Skeletal muscle satellite cell (primary cell): Measurements from ENCODE around the gene OSM.
A peak's percentile ranks its signal among the peaks of the same experiment; 100 is the strongest.
"Not testable (repeated sequence)": the region's sequence is repeated elsewhere in the genome, so short reads cannot be mapped to it uniquely, and the experiment has no call there.

Source experiments
- H3K27me3 ChIP-seq: 2 replicates; pipeline ENCODE4 v1.7.0; 2013; ENCODE audit warnings: low read length; ENCODE audit not compliant: control insufficient read depth, insufficient read depth
- H3K36me3 ChIP-seq: 2 replicates; pipeline ENCODE4 v1.7.0; 2013; ENCODE audit warnings: mild to moderate bottlenecking, control low read depth, low read length; ENCODE audit not compliant: insufficient read depth
- H3K4me1 ChIP-seq: 2 replicates; pipeline ENCODE4 v1.7.0; 2013; ENCODE audit warnings: low read length; ENCODE audit not compliant: control insufficient read depth, insufficient read depth
- H3K4me2 ChIP-seq: 2 replicates; pipeline ENCODE4 v1.7.0; 2013; ENCODE audit warnings: mild to moderate bottlenecking, low read length
- H3K4me3 ChIP-seq: 2 replicates; pipeline ENCODE4 v1.7.0; 2013; ENCODE audit warnings: low read length
- H3K9ac ChIP-seq: 2 replicates; pipeline ENCODE4 v1.7.0; 2013; ENCODE audit warnings: mild to moderate bottlenecking, low read depth, low read length, moderate library complexity
- H3K9me3 ChIP-seq: replicated peaks from 2 replicates; pipeline ENCODE4 v1.7.0; 2013; ENCODE audit warnings: mild to moderate bottlenecking, control low read depth, low read length

The OSM gene

DNA sequence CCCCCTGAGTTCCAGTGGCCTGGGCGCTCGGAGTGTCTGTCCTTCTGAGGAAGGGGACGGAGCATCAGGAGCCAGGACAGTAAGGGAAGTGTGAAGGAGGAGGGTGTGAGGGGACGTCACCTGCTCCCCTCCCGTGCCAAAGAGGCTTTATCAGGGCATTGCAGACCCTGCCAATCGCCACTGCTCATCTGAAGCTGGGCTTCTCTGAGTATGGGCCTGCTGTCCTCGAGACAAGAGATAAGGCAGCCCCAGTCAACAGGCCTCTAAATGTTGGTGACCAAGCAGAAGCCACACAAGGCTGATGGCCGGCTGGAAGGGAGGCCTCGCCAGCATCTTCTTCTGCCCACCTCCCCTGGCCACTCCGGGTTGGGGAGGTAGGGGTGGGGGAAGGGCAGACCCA lies 49.9 kb downstream of the OSM start:
- Histone ChIP-seq H3K27me3 (no peaks in the 10 kb centered on the region), H3K4me3 (no peak overlapping the region), H3K9me3 (no peaks in the 10 kb centered on the region), H3K9ac (no peak overlapping the region), H3K36me3 (no peaks in the 10 kb centered on the region), H3K4me1 (peaks cover 29% of the 10 kb centered on the region), H3K4me2 (no peak overlapping the region)

DNA sequence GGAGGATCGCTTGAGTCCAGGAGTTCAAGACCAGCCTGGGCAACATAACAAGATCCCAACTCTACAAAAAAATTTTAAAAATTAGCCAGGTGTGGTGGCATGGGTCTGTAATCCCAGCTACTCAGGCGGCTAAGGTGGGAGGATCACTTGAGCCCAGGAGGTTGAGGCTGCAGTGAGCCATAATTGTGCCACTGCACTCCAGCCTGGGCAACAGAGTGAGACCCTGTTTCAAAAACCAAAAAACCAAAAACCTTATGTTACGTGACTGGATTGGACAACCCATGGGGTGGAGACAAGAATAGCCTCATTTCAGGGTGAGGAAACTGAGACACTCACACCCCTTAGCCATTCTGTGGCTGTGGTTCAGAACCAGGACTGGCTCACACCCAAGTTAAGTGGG lies 50.4 kb downstream of the OSM start:
- H3K4me1 ChIP-seq: peaks cover 32% of the 10 kb centered on the region
- not testable (repeated sequence) for H3K36me3 ChIP-seq, H3K9me3 ChIP-seq, H3K4me3 ChIP-seq, H3K4me2 ChIP-seq, H3K27me3 ChIP-seq, H3K9ac ChIP-seq

DNA sequence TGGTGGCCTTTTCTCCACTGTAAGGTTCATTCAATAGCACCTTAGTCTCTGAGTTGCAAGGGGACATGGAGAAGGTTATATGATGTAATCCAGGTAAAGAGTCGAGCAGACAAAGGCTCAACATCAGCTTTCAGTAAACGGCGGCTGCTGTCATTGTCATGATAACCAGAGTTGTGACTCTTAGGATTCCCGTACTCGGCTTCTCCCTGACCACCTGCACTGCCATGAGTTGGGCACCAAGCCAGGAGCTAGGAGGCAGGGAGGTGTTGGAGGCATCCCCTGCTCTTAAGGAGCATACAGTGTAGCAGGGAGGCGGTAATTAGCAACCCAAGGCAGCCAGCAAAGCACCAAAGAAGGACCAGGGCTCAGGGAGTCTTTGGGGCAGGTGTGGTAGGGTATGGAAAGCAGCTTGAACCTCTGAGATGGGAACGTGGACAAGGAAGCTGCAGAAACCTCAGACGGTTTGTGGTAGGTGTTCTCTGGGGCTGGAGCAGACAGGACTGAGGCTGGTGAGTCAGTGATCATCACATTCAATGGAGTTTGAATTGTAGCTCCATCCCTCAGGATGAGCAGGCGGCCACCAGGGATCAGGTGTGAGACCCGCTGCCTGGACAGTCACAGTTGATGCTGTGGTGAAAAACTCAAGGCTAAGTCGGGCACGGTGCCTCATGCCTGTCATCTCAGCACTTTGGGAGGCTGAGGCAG lies 51.8 kb downstream of the OSM start:
- no peaks in the 10 kb centered on the region for H3K36me3 ChIP-seq
- no peaks in the 10 kb centered on the region for H3K9me3 ChIP-seq
- H3K9ac ChIP-seq: no peak overlapping the region
- no peak overlapping the region for H3K4me3 ChIP-seq
- H3K27me3 ChIP-seq: no peaks in the 10 kb centered on the region
- no peak overlapping the region for H3K4me2 ChIP-seq
- peaks cover 46% of the 10 kb centered on the region for H3K4me1 ChIP-seq

DNA sequence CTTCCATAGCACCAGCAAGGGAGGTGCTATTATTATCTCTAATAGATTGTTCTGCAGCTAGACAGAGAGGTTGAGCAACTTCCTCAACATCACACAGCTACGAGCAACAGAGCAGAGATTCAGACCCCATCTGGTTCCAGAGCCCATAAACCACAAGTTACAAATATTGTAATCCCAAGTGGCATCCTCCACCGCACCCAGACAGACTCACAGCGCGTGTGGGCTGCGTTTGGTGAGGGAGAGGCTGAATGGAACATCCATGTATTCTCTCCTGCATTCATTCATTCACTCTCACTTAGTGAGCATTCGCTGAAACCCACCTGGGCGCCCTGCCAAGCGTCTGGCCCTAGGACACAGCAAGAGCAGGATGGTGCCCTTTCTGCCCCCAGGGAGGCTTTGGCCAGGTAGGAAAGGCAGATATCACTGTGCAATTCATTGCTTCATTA lies 53.6 kb downstream of the OSM start:
- Histone ChIP-seq H3K27me3 (no peaks in the 10 kb centered on the region), H3K36me3 (no peaks in the 10 kb centered on the region), H3K4me3 (no peak overlapping the region), H3K9ac (peak overlapping the region; percentile 69), H3K4me2 (peak overlapping the region; percentile 37), H3K9me3 (no peaks in the 10 kb centered on the region), H3K4me1 (peaks cover 59% of the 10 kb centered on the region)
